Measurements from ENCODE around the gene NOSIP. TPM values are rescaled to one million over a fixed set of nuclear protein-coding genes. Genes with fewer than 3 reads are reported as not detected.
A peak's percentile ranks its signal among the peaks of the same experiment; 100 is the strongest.

Gene NOSIP
- total RNA-seq, 1 donor from 2014 or later: 83.8 TPM

- FAIRE-seq (peak; percentile 79), DNase-seq (ENCODE audit: low read depth) (peak; percentile 83)
- Histone ChIP-seq H3K27ac (ENCODE audit: low read depth, low read length) (peak overlapping the region; percentile 87), H2AFZ (ENCODE audit: low read depth, low read length) (no peak overlapping the region), H3K4me2 (ENCODE audit: low read length) (peak overlapping the region; percentile 72), H3K9ac (ENCODE audit: low read length) (peak overlapping the region; percentile 64), H3K27me3 (ENCODE audit: insufficient read depth, low read length) (no peaks in the 10 kb centered on the region), H4K20me1 (ENCODE audit: insufficient read depth, low read length) (peaks cover 56% of the 10 kb centered on the region), H3K36me3 (ENCODE audit: insufficient read depth, low read length) (peaks cover 24% of the 10 kb centered on the region), H3K4me3 (ENCODE audit: insufficient read depth, low read depth, low read length) (no peak overlapping the region), H3K4me1 (ENCODE audit: insufficient read depth, low read length) (peaks cover 21% of the 10 kb centered on the region), H3K9me3 (ENCODE audit: insufficient read depth, low read depth, low read length) (no peaks in the 10 kb centered on the region), H3K79me2 (ENCODE audit: insufficient read depth, low read length) (peaks cover 64% of the 10 kb centered on the region)
- H3K4me3 Mint-ChIP-seq (ENCODE audit: unreplicated experiment): peak overlapping the region; percentile 34
- TF ChIP-seq EZH2 (IDR thresholded peaks at IDR 0.05; ENCODE audit: insufficient read depth, low read length) (no peak), CTCF (IDR thresholded peaks at IDR 0.05; ENCODE audit: insufficient read depth, low read depth, low read length) (no peak)
- peak overlapping the region; percentile 72 for H3K27ac Mint-ChIP-seq (ENCODE audit: unreplicated experiment)
- H3K9me3 Mint-ChIP-seq (ENCODE audit: unreplicated experiment): peaks cover 2% of the 10 kb centered on the region
- H3K36me3 Mint-ChIP-seq (ENCODE audit: low read depth, unreplicated experiment): peaks cover 20% of the 10 kb centered on the region
- no peaks in the 10 kb centered on the region for H3K27me3 Mint-ChIP-seq (ENCODE audit: low read depth, unreplicated experiment)
- H3K4me1 Mint-ChIP-seq (ENCODE audit: low read depth, unreplicated experiment): peaks cover 16% of the 10 kb centered on the region
These were observed 33.9 kb upstream of the NOSIP start for GRCh38 chr19:49614096-49614833.

GRCh38 chr19:49613374-49613773, 33.0 kb upstream of the NOSIP start:
- Histone ChIP-seq H3K4me2 (ENCODE audit: low read length) (peak overlapping the region; percentile 72), H3K9ac (ENCODE audit: low read length) (peak overlapping the region; percentile 64), H3K79me2 (ENCODE audit: insufficient read depth, low read length) (peaks cover 70% of the 10 kb centered on the region), H2AFZ (ENCODE audit: low read depth, low read length) (no peak overlapping the region), H3K27ac (ENCODE audit: low read depth, low read length) (peak overlapping the region; percentile 87), H3K36me3 (ENCODE audit: insufficient read depth, low read length) (peaks cover 23% of the 10 kb centered on the region), H3K4me1 (ENCODE audit: insufficient read depth, low read length) (peaks cover 21% of the 10 kb centered on the region), H3K27me3 (ENCODE audit: insufficient read depth, low read length) (no peaks in the 10 kb centered on the region), H3K4me3 (ENCODE audit: insufficient read depth, low read depth, low read length) (peak overlapping the region; percentile 37), H3K9me3 (ENCODE audit: insufficient read depth, low read depth, low read length) (no peaks in the 10 kb centered on the region), H4K20me1 (ENCODE audit: insufficient read depth, low read length) (peaks cover 63% of the 10 kb centered on the region)
- no peak for DNase-seq (ENCODE audit: low read depth)
- Mint-ChIP-seq H3K9me3 (ENCODE audit: unreplicated experiment) (peaks cover 2% of the 10 kb centered on the region), H3K4me1 (ENCODE audit: low read depth, unreplicated experiment) (peaks cover 16% of the 10 kb centered on the region), H3K4me3 (ENCODE audit: unreplicated experiment) (peak overlapping the region; percentile 54), H3K27me3 (ENCODE audit: low read depth, unreplicated experiment) (no peaks in the 10 kb centered on the region), H3K27ac (ENCODE audit: unreplicated experiment) (peak overlapping the region; percentile 62), H3K36me3 (ENCODE audit: low read depth, unreplicated experiment) (peaks cover 20% of the 10 kb centered on the region)
- no peak for TF ChIP-seq CTCF (IDR thresholded peaks at IDR 0.05; ENCODE audit: insufficient read depth, low read depth, low read length)
- no peak for TF ChIP-seq EZH2 (IDR thresholded peaks at IDR 0.05; ENCODE audit: insufficient read depth, low read length)
- FAIRE-seq: no peak

All from astrocyte (in vitro differentiated cells and primary cell).